Progenitor cell of endocrine pancreas (in vitro differentiated cells): ENCODE measurements around the gene PTPRT. TPM values are rescaled to one million over a fixed set of nuclear protein-coding genes. Genes with fewer than 3 reads are reported as not detected.

Experiments used
- DNase-seq: peaks from one replicate; pipeline ENCODE4 v3.0.0; 2021; ENCODE audit warnings: low spot score; ENCODE audit not compliant: unreplicated experiment
- H3K27ac Mint-ChIP-seq: 2 replicates; pipeline ENCODE4 v1.8.0; 2021; ENCODE audit warnings: mild to moderate bottlenecking, moderate library complexity, mixed read lengths
- H3K27me3 Mint-ChIP-seq: 2 replicates; pipeline ENCODE4 v1.8.0; 2021; ENCODE audit warnings: mixed read lengths
- H3K36me3 Mint-ChIP-seq: 2 replicates; pipeline ENCODE4 v1.8.0; 2022; ENCODE audit warnings: mixed read lengths; ENCODE audit not compliant: insufficient read depth
- H3K4me1 Mint-ChIP-seq: 2 replicates; pipeline ENCODE4 v1.8.0; 2021; ENCODE audit warnings: low read depth, mixed read lengths
- H3K4me3 Mint-ChIP-seq: 2 replicates; pipeline ENCODE4 v1.8.0; 2021; ENCODE audit warnings: low read depth, mild to moderate bottlenecking, moderate library complexity, mixed read lengths
- H3K9me3 Mint-ChIP-seq: 2 replicates; pipeline ENCODE4 v1.8.0; 2021; ENCODE audit warnings: low read depth, mixed read lengths
- total RNA-seq: library from RNA; stranded (reverse); gene quantifications from 2 replicates; pipeline ENCODE4 v1.2.1, GENCODE V29; 2021
- TF ChIP-seq, protein P1 (sequence below): fragments of 200-600 bp; sonication (generic); IDR thresholded peaks from one replicate; pipeline ENCODE4 v1.5.0; 2021; ENCODE audit warnings: antibody characterized with exemption, mild to moderate bottlenecking; ENCODE audit not compliant: unreplicated experiment

Gene PTPRT
- total RNA-seq, 1 donor from 2014 or later, result 65.9 TPM

DNA sequence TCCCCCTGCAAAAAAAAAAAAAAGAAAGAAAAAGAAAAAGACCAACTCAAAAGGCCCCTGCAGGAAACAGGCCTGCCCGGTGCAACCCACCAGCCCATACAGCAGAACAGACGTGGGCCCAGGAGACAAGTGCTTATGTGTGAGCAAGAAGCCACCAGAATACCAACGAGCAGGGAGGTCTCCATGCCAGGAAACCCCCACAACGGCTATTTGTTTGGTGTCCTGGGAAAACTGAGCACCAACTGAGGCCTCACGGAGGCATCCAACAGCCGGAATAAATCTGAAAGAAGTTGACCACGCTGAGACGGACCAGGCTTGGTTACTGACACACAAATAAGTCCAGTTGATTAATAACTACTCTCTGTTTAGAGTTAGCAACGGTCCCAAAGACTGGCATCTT, 29.7 kb downstream of the PTPRT start:
- H3K36me3 Mint-ChIP-seq, result peaks cover 12% of the 10 kb centered on the region
- H3K27ac Mint-ChIP-seq, result no peak overlapping the region
- H3K4me3 Mint-ChIP-seq, result no peak overlapping the region
- H3K27me3 Mint-ChIP-seq, result no peaks in the 10 kb centered on the region
- TF ChIP-seq, protein P1, sequence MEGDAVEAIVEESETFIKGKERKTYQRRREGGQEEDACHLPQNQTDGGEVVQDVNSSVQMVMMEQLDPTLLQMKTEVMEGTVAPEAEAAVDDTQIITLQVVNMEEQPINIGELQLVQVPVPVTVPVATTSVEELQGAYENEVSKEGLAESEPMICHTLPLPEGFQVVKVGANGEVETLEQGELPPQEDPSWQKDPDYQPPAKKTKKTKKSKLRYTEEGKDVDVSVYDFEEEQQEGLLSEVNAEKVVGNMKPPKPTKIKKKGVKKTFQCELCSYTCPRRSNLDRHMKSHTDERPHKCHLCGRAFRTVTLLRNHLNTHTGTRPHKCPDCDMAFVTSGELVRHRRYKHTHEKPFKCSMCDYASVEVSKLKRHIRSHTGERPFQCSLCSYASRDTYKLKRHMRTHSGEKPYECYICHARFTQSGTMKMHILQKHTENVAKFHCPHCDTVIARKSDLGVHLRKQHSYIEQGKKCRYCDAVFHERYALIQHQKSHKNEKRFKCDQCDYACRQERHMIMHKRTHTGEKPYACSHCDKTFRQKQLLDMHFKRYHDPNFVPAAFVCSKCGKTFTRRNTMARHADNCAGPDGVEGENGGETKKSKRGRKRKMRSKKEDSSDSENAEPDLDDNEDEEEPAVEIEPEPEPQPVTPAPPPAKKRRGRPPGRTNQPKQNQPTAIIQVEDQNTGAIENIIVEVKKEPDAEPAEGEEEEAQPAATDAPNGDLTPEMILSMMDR, result no peak
- H3K4me1 Mint-ChIP-seq, result peaks cover 7% of the 10 kb centered on the region
- H3K9me3 Mint-ChIP-seq, result no peaks in the 10 kb centered on the region
- no peak for DNase-seq

DNA sequence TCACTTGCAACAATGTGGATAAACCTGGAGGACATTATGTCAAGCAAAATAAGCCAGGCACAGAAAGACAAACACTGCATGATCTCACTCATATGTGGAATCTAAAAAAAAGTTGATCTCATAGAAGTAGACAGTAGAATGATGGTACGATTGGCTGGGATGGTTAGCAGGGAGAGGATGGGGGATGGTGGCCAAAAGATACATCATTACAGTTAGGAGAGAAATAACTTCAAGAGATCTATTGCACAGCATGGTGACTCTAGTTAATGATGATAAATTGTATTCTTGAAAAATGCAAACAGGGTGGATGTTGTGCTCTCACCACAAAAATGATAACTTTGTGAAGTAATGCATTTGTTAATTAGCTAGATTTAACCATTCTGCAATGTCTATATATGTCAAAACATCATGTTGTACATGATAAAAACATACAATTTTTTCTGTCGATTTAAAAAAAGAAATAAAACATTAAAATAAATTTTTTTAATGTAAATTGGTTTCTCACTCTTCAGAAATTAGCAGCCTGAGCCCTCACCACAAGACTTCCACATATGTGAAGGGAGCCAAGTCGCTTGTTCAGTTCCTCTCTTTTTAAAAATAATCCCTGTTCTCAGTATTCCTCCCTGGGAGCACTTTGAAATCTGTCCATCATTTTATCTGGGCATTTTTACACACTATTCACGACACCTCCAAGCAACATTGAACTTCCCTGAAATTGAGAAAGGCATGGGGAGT, 34.2 kb downstream of the PTPRT start:
- Mint-ChIP-seq H3K4me3 (no peak overlapping the region), H3K27ac (no peak overlapping the region), H3K36me3 (peaks cover 10% of the 10 kb centered on the region), H3K9me3 (no peaks in the 10 kb centered on the region), H3K27me3 (no peaks in the 10 kb centered on the region), H3K4me1 (peaks cover 3% of the 10 kb centered on the region)
- TF ChIP-seq, protein P1, result no peak
- DNase-seq, result no peak

DNA sequence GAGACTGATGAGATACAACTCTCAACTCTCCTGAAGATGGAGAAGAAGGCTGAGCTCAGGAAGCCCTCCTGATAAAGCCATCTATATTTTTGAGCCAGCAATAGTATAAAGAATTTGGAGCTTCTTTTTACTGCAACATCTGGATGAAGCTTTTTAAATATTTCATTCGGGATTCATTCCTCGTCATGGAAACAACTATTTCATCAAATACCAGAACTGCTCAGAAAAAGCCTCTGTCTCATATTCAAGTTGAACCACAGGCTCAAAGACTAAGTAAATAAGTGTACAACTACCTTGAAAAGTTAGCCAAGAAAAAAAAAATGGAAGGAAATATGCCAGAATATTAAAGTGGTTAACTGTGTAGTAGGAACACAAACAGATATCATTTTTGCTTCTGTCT, 37.8 kb downstream of the PTPRT start:
- H3K4me1 Mint-ChIP-seq, result peaks cover 5% of the 10 kb centered on the region
- no peak overlapping the region for H3K27ac Mint-ChIP-seq
- H3K36me3 Mint-ChIP-seq, result peaks cover 2% of the 10 kb centered on the region
- H3K9me3 Mint-ChIP-seq, result no peaks in the 10 kb centered on the region
- H3K4me3 Mint-ChIP-seq, result no peak overlapping the region
- DNase-seq, result no peak
- H3K27me3 Mint-ChIP-seq, result no peaks in the 10 kb centered on the region
- TF ChIP-seq, protein P1, result no peak

DNA sequence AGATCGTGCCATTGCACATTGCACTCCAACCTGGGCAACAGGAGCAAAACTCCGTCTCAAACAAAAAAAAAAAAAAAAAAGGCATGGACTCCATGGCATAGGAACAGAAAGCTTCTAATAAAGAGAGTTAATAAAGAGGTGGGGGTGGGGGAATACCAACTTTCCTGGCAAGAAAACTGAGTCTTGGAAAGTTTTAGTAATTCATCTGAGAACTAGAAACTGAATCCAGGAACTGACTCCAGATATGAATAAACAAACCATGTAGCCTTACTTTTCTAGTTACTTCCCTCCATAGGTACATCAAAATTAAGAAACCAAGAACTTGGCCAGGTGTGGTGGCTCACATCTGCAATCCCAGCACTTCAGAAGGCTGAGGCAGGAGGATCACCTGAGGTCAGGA, 38.5 kb downstream of the PTPRT start:
- H3K4me3 Mint-ChIP-seq, result no peak overlapping the region
- TF ChIP-seq, protein P1, result no peak
- H3K27me3 Mint-ChIP-seq, result no peaks in the 10 kb centered on the region
- no peaks in the 10 kb centered on the region for H3K9me3 Mint-ChIP-seq
- no peak for DNase-seq
- H3K36me3 Mint-ChIP-seq, result peaks cover 2% of the 10 kb centered on the region
- H3K4me1 Mint-ChIP-seq, result peaks cover 11% of the 10 kb centered on the region
- H3K27ac Mint-ChIP-seq, result no peak overlapping the region

DNA sequence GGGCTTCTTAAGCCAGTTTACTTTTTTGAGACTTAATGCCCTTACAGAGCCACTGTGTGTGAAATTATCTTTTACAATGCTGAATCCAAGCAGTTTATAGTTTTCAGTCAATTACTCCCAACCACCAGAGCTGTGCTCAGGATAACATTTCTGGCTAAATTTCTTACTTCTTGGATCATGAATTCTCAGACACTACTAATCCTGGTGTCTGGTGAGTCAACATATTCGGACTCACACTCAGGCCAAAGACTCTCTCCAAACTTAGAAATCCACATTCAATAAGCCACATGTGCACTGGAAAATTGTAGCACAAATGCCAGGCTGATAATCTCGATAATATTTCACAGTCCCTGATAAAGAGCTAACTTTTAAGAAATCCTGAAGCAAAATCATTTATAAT, 49.0 kb downstream of the PTPRT start:
- Mint-ChIP-seq H3K27ac (no peak overlapping the region), H3K4me1 (peaks cover 16% of the 10 kb centered on the region), H3K36me3 (no peaks in the 10 kb centered on the region), H3K27me3 (no peaks in the 10 kb centered on the region), H3K4me3 (no peak overlapping the region), H3K9me3 (no peaks in the 10 kb centered on the region)
- TF ChIP-seq, protein P1, result no peak
- DNase-seq, result no peak
